Measurements from ENCODE around the gene GARRE1.
"Not testable (repeated sequence)": the region's sequence is repeated elsewhere in the genome, so short reads cannot be mapped to it uniquely, and the experiment has no call there.

GARRE1 gene

DNA sequence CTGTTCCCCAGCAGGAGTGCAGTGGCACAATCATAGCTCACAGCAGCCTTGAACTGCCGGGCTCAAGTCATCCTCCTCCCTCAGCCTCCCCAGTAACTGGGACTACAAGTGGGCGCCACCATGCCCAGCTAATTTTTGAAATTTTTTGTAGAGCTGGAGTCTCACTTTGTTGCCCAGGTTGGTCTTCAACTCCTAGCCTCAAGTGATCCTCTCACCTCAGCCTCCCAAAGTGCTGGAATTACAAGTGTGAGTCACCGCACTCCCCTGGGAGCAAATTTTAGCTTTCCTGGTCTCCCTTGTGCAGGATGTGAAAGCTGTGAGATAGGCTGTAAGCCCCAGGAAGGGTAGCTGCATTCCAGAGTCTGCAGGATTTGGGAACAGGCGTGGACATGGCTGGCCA is 5.4 kb upstream of the GARRE1 start:
- TF ChIP-seq TOX (CRISPR knock-in tag; IDR thresholded peaks at IDR 0.05; ENCODE audit: borderline replicate concordance): no peak
- TF ChIP-seq, protein P1, sequence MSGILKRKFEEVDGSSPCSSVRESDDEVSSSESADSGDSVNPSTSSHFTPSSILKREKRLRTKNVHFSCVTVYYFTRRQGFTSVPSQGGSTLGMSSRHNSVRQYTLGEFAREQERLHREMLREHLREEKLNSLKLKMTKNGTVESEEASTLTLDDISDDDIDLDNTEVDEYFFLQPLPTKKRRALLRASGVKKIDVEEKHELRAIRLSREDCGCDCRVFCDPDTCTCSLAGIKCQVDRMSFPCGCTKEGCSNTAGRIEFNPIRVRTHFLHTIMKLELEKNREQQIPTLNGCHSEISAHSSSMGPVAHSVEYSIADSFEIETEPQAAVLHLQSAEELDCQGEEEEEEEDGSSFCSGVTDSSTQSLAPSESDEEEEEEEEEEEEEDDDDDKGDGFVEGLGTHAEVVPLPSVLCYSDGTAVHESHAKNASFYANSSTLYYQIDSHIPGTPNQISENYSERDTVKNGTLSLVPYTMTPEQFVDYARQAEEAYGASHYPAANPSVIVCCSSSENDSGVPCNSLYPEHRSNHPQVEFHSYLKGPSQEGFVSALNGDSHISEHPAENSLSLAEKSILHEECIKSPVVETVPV (CRISPR knock-in tag; IDR thresholded peaks at IDR 0.05): no peak
- no peak for TF ChIP-seq ZNF70 (CRISPR knock-in tag; IDR thresholded peaks at IDR 0.05)
- no peak for TF ChIP-seq ARNTL (CRISPR knock-in tag; IDR thresholded peaks at IDR 0.05; ENCODE audit: borderline replicate concordance, low read depth)
- no peak for TF ChIP-seq ESRRG (CRISPR knock-in tag; IDR thresholded peaks at IDR 0.05)
- TF ChIP-seq ZFP3 (CRISPR knock-in tag; IDR thresholded peaks at IDR 0.05): no peak
- no peak for TF ChIP-seq CSDC2 (CRISPR knock-in tag; IDR thresholded peaks at IDR 0.05)
- no peak for TF ChIP-seq TCF4 (CRISPR knock-in tag; IDR thresholded peaks at IDR 0.05; ENCODE audit: borderline replicate concordance)
- no peak for TF ChIP-seq RARB (CRISPR knock-in tag; IDR thresholded peaks at IDR 0.05)
- no peak for ATAC-seq

DNA sequence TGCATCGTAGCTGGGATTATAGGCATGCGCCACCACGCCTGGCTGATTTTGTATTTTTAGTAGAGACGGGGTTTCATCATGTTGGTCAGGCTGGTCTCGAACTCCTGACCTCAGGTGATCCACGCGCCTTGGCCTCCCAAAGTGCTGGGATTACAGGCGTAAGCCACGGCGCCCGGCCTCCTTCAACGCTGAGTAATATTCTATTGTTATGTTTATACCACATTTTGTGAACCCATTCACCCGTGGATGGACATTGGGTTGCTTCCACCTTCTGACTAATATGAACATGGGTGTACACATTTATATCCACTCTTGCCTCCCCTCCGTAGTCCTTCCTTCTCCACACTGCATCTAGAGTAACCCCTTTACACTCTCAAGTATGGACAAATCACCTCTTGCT is 1.2 kb upstream of the GARRE1 start:
- ATAC-seq: not testable (repeated sequence)

DNA sequence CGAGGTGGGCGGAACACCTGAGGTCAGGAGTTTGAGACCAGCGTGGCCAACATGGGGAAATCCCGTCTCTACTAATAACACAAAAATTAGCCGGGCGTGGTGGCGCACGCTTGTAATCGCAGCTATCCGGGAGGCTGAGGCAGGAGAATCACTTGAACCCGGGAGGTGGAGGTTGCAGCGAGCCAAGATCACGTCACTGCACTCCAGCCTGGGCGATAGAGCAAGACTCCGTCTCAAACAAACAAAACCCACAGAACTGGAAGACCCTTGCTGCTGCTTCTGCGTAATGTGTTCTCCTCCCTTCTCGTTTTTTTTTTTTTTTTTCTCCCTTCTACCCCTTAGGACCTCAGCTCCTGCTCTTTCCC is 691 bp upstream of the GARRE1 start:
- not testable (repeated sequence) for ATAC-seq

DNA sequence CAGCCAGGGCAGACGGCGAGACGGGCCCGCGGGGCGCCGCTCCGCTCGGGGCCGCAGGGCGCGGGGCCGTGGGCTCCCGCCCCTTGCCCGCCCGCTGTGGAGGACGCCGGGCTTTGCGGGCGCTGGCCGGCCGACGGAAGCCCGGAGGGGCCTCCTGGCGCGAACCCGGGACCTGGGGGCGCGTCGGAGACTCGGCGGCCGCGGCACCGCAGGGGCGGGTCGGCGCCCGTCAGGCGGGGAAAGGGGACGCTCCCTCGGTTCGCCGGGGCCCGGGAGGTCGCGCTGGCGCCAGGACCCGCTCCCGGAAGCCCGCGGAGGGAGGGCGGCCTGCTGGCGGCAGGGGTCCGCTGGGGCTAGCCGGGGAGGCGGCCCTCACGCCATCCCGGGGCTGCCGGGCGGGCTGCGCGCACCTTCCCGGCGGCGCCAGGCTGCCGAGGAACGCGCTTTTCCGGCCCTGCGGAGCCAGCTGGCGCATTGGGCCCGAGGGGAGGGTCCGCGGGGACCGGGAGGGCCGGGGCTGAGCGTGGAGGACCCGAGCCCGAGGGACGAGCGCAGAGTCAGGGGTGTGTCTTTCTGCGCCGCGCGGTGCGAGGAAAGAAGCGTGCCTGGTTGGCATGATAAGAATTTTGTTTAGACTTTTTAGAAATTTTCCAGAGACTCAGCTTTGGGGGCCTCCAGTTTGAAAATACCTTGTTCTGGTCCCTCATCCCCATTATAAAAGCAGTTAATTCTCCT is 511 bp downstream of the GARRE1 start:
- peak; percentile 34 for ATAC-seq
- no peak for TF ChIP-seq ZNF8 (CRISPR knock-in tag; IDR thresholded peaks at IDR 0.05)
- no peak for TF ChIP-seq RARB (CRISPR knock-in tag; IDR thresholded peaks at IDR 0.05)
- no peak for TF ChIP-seq ZC3H10 (CRISPR knock-in tag; IDR thresholded peaks at IDR 0.05)
- TF ChIP-seq, protein P2, sequence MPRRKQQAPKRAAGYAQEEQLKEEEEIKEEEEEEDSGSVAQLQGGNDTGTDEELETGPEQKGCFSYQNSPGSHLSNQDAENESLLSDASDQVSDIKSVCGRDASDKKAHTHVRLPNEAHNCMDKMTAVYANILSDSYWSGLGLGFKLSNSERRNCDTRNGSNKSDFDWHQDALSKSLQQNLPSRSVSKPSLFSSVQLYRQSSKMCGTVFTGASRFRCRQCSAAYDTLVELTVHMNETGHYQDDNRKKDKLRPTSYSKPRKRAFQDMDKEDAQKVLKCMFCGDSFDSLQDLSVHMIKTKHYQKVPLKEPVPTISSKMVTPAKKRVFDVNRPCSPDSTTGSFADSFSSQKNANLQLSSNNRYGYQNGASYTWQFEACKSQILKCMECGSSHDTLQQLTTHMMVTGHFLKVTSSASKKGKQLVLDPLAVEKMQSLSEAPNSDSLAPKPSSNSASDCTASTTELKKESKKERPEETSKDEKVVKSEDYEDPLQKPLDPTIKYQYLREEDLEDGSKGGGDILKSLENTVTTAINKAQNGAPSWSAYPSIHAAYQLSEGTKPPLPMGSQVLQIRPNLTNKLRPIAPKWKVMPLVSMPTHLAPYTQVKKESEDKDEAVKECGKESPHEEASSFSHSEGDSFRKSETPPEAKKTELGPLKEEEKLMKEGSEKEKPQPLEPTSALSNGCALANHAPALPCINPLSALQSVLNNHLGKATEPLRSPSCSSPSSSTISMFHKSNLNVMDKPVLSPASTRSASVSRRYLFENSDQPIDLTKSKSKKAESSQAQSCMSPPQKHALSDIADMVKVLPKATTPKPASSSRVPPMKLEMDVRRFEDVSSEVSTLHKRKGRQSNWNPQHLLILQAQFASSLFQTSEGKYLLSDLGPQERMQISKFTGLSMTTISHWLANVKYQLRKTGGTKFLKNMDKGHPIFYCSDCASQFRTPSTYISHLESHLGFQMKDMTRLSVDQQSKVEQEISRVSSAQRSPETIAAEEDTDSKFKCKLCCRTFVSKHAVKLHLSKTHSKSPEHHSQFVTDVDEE (CRISPR knock-in tag; IDR thresholded peaks at IDR 0.05): 0 out of 2 replicates have a peak, but pooled peaks have one; percentile 12

DNA sequence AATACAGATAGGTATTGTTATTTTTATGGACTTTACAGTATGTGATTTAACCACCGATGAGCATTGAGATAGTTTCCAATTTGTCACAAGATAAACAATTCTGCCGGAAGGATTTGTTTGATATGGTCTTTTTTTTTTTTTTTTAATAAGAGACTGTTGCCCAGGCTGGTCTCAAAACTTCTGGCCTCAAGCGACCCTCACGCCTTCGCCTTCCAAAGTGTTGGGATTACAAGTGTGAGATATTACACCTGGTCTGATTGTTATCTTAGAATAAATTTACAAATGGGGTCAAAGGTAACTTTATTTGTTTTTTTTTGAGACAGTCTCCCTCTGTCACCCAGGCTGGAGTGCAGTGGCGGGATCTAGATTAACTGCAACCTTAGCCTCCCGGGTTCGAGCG is 1.2 kb downstream of the GARRE1 start:
- no peak for TF ChIP-seq ZNF8 (CRISPR knock-in tag; IDR thresholded peaks at IDR 0.05)
- TF ChIP-seq ESRRG (CRISPR knock-in tag; IDR thresholded peaks at IDR 0.05): no peak
- TF ChIP-seq OSR1 (CRISPR knock-in tag; IDR thresholded peaks at IDR 0.05): no peak
- TF ChIP-seq, protein P2 (CRISPR knock-in tag; IDR thresholded peaks at IDR 0.05): no peak
- TF ChIP-seq ZNF565 (CRISPR knock-in tag; conservative IDR thresholded peaks at IDR 0.05; ENCODE audit: low read depth): no peak
- TF ChIP-seq ISL1 (CRISPR knock-in tag; IDR thresholded peaks at IDR 0.05): no peak
- no peak for TF ChIP-seq ARNTL (CRISPR knock-in tag; IDR thresholded peaks at IDR 0.05; ENCODE audit: borderline replicate concordance, low read depth)
- no peak for TF ChIP-seq ZFP30 (CRISPR knock-in tag; IDR thresholded peaks at IDR 0.05)
- no peak for TF ChIP-seq GLIS3 (CRISPR knock-in tag; IDR thresholded peaks at IDR 0.05)
- TF ChIP-seq SNAI2 (CRISPR knock-in tag; IDR thresholded peaks at IDR 0.05): no peak
- no peak for TF ChIP-seq ZNF70 (CRISPR knock-in tag; IDR thresholded peaks at IDR 0.05)
- TF ChIP-seq RARB (CRISPR knock-in tag; IDR thresholded peaks at IDR 0.05): no peak
- TF ChIP-seq, protein P3, sequence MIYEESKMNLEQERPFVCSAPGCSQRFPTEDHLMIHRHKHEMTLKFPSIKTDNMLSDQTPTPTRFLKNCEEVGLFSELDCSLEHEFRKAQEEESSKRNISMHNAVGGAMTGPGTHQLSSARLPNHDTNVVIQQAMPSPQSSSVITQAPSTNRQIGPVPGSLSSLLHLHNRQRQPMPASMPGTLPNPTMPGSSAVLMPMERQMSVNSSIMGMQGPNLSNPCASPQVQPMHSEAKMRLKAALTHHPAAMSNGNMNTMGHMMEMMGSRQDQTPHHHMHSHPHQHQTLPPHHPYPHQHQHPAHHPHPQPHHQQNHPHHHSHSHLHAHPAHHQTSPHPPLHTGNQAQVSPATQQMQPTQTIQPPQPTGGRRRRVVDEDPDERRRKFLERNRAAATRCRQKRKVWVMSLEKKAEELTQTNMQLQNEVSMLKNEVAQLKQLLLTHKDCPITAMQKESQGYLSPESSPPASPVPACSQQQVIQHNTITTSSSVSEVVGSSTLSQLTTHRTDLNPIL (CRISPR knock-in tag; IDR thresholded peaks at IDR 0.05; ENCODE audit: low read depth): no peak
- TF ChIP-seq ZC3H10 (CRISPR knock-in tag; IDR thresholded peaks at IDR 0.05): no peak
- TF ChIP-seq CSDC2 (CRISPR knock-in tag; IDR thresholded peaks at IDR 0.05): no peak
- TF ChIP-seq BACH2 (CRISPR knock-in tag; IDR thresholded peaks at IDR 0.05; ENCODE audit: borderline replicate concordance): no peak
- TF ChIP-seq, protein P4, sequence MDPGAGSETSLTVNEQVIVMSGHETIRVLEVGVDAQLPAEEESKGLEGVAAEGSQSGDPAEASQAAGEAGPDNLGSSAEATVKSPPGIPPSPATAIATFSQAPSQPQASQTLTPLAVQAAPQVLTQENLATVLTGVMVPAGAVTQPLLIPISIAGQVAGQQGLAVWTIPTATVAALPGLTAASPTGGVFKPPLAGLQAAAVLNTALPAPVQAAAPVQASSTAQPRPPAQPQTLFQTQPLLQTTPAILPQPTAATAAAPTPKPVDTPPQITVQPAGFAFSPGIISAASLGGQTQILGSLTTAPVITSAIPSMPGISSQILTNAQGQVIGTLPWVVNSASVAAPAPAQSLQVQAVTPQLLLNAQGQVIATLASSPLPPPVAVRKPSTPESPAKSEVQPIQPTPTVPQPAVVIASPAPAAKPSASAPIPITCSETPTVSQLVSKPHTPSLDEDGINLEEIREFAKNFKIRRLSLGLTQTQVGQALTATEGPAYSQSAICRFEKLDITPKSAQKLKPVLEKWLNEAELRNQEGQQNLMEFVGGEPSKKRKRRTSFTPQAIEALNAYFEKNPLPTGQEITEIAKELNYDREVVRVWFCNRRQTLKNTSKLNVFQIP (CRISPR knock-in tag; IDR thresholded peaks at IDR 0.05; ENCODE audit: borderline replicate concordance, low read depth): no peak
- ATAC-seq: no peak

Data from SK-N-SH treated with all-trans-retinoic acid at 6 μM for 48 hours (cell line).